ENCODE results near the gene PIM1.
A peak's percentile ranks its signal among the peaks of the same experiment; 100 is the strongest.
"Not testable (repeated sequence)": the region's sequence is repeated elsewhere in the genome, so short reads cannot be mapped to it uniquely, and the experiment has no call there.

The PIM1 gene

DNA sequence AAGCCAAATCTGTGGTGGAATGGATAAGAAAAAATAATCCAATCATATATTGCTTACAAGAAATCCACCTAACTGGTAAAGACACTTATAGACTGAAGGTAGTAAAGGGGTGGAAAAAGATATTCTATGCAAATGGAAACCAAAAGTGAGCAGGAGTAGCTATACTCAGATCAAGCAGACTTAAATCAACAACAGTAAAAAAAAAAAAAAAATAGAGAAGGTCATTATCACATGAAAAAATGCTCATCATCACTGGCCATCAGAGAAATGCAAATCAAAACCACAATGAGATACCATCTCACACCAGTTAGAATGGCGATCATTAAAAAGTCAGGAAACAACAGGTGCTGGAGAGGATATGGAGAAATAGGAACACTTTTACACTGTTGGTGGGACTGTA, 24.9 kb downstream of the PIM1 start:
- not testable (repeated sequence) for DNase-seq

DNA sequence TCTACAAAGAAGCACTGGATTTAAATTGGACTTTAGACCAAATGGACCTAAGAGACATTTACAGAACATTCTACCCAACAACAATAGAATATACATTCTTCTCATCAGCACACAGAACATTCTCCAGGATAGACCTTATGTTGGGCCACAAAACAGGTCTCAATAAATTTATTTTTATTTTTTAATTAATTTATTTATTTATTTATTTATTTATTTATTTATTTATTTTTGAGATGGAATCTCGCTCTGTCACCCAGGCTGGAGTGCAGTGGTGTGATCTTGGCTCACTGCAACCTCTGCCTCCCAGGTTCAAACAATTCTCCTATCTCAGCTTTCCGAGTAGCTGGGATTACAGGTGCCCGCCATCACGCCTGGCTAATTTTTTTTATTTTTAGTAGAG, 26.5 kb downstream of the PIM1 start:
- not testable (repeated sequence) for DNase-seq

DNA sequence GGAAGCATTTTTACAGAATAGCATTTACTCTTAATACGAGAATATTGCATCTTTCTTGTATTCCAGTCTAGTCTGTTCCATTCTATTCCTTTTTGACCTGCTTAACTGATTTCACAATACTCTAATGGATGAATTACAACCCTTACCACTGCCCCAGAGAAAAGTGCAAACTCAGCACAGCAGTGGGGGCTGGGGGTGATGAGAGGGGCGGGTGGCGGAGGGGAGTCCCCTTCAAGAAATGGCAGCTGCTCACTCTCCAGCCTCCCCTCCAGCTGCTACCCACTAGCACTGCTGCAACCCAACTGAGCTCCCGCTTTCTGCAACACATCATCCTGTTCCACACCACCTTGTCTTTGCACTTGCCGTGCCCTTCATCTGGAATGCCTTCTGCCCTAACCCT, 30.1 kb downstream of the PIM1 start:
- no peak for DNase-seq

DNA sequence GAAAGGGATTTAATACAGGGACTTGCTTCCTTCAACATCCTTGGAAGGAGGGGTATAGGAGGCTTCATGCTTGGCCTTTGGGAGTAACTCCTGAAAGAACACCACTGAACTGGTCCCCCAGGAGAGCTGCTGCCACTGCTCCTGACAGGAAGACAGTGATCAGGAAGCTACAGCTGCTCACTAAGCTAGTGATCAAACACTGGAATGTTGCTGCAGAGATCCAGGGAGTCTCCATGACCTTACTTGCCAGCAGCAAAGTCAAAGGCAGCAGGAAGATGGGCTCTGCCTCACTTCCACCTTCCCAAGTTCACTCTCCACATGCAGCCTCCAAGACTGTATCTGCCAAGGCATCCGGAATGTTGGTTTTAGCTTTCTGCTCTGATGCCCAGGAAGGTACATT, 31.8 kb downstream of the PIM1 start:
- DNase-seq = no peak

DNA sequence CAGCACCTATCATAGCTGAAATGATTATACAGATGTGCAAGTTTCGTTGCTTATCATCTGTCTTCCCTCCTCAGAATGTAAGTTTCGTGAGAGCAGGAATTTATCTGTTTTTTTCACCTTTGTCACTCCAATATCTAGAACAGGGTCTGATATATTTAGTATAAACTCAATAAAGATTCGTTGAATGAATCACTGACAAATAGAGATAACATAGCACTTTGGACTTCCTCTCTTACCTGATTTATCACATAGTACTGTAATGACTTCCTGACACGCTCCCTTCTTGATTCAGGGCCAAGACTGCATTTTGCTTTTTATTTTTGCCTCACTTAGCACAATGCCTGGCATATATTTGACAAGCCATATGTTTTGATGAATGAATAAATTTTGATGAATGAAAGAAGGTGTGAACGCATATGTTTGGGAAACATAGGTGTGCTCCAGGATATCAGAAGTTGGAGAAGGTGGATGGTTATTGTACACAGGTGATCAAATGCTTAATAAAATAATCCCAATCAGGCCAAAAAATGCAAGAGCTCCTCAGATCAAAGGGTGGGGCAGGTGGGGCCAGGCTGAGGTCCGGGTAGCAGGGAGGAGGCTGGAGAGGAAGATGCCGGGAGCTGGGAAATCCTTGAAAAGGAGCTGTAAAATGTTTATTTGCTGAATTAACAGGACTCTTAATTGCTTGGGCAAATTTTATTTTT, 33.0 kb downstream of the PIM1 start:
- no peak for DNase-seq

DNA sequence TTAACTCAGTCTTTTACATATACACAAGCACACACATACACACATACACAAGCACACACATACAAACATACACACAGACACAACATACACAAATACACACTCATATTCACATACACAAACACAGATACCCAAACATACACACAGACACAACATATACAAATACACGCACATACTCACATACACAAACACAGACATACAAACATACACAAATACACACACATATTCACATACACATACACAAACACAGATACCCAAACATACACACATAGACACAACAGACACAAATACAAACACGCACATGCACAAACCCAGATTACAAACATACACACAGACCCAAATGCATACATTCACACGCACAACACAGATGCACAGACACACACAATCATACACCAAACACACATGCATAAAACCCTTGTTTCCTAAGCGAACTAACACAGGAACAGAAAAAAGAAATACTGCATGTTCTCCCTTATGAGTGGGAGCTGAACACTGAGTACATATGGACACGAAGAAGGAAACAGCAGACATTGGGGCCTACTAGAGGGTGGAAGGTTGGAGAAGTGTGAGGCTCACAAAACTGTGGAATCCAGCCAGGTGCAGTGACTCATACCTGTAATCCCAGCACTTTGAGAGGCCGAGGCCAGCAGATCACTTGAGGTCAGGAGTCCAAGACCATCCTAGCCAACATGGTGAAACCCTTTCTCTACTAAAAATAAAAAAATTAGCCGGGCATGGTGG, 34.2 kb downstream of the PIM1 start:
- DNase-seq = no peak

DNA sequence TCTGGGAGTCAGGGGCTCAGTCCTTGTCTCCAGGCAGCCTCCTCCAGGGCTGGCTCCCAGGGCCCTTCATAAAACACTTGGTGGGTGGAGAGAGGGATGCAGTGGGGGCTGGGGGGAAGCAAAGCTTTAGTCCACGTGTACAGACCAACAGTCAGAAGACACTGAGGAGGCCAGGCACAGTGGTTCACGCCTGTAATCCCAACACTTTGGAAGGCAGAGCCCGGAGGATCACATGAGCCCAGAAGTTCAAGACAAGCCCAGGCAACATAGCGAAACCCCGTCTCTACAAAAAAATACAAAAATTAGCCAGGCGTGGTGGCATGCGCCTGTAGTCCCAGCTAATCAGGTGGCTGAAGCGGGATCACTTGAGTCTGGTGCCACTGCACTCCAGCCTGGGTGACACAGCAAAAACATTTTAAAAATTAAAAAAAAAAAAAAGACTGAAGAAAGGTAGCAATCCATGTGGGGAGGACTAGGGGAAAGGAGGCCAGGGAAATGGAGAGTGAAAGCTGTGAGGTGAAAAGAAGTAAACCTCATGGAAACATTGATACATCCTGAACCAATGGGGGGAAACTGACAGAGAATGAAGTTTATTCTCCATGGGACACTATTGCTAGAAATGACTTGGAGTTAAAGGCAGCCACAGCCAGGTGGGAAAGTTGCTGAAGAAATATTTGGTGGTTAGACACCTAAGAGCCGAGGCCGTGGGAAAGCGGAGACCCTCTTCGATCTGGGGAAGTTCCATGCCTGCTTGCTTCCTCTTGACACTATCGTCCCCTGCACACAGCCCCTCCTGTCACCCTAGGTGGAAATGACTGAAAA, 35.4 kb downstream of the PIM1 start:
- no peak for DNase-seq

DNA sequence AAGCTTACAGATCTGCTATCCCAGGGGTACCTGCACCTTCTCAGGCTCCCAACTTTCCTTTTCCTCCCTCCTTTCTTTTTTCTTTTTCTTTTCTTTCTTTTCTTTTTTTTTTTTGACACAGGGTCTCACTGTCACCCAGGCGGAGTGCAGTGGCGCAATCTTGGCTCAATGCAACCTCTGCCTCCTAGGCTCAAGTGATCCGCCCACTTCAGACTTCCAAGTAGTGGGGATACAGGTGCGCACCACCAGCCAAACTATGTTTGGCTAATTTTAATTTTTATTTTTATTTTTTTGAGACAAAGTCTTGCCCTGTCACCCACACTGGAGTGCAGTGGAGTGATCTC, 36.0 kb downstream of the PIM1 start:
- no peak for DNase-seq

DNA sequence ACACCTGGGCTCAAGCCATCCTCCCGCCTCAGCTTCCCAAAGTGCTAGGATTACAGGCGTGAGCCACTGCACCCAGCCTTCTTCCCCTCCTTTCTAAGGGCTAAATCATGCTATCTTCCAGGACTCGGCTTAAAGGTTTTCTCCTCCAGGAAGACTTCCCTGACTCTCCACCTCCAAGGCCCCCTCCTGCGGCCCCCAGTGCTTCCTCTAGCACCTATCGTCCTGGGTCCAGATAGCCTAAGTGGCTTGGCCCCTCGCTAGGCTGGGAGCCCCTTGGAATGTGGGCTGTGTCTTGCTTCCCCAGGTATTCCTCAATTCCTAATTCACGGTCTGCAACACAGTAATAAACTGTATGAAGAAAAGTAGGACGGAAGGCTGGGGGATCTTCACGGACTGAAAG, 36.7 kb downstream of the PIM1 start:
- DNase-seq = no peak

DNA sequence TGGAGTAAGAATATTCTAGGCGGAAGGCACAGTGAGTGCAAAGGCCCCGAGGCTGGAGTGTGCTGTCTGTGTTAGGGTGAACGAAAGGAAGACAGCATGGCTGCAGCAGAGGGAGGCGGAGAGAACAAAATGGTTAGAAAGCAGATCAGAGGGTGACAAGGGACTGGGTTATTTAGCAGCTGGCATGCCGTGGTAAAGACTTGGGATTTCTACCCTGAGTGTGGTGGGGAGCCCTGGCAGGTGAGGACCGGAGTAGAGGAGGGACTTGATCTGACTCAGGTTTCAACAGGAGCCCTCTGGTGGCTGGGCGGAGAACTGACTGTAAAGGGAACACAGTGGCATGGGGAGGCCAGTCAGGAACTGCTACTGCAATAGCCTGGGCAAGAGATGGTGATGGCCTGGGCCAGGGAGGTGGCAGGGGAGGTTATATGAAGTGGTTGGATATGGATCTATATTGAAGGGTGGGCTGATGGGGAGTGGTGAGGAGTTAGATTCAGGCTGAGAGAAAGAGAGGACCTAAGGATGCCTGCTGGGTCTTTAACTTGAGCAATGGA, 38.0 kb downstream of the PIM1 start:
- peak; percentile 50 for DNase-seq

DNA sequence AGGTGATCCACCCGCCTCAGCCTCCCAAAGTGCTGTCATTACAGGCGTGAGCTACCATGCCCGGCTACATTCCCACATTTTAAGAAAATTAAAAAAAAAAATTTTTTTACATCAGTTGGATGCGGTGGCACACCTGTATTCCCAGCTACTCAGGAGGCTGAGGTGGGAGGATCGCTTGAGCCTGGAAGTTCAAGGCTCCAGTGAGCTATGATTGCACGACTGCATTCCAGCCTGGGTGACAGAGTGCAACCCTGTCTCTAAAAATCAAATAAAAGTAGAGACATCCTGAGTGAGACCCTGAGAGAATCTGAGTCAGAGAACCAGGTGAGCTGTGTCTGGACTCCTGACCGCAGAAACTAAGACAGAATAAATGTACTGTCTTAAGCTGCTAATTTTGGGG, 38.8 kb downstream of the PIM1 start:
- DNase-seq = no peak

DNA sequence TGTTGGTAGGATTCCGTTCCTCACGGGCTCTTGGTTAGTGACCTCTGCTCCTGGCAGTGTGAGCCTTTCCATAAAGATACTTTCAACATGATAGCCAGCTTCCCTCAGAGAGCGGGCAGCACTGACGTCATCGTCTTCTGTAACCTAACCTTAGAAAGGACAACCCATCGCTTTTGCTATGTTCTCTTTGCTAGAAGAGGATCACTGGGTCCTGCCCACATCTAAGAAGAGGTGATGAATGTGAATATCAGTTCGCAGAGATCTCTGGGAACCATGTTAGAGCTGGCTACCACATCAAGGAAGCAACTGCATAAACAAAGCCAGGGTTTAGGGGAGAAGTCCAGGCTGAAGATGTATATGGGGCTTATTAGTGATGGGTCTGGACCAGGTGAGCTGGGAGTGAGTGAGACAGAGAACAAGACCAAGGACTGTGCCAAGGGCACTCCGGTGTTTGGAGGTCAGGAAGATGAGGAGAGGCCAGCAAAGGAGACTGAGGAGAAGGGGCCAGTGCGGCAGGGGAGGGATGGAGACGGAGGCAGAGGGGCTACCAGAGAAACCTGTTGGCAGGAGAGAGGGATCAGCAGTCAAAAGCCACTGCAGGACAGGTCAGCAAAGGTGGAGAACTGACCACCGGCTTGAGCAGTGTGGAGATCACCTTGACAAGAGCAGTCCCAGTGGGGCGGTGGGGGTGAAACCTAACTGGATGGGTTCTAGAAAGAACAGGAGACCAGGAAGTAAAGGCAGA, 39.7 kb downstream of the PIM1 start:
- DNase-seq = no peak

DNA sequence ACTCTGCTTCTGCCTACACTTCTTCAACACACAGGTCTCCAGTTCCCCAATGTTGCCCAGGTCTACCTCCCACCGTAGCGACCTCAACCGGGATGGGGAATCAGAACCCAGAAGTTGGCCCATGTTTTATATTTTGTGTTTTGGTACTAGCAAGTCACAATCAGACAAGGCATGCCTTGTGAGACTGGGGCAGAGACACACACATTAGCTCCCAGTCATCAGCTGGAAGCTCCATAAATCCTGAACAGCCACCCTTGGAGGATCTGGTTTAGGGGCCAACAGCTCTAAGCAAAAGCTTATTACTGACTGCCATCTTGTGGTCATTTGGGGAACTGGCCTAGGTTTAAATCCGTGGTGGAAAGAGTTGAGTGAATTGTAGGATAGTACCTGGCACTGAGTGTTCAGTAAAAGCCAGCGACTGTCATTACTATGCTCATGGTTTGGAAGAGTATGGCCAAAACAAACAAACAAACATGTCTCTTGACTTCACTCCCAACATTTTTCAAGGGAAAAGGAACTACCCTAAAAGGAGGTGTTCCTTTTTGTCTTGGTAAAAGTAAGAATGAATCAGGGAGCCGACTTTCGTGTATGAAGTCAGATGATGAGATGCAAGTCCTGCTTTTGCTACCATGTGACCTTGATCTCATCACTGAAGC, 40.5 kb downstream of the PIM1 start:
- DNase-seq = peak; percentile 62

DNA sequence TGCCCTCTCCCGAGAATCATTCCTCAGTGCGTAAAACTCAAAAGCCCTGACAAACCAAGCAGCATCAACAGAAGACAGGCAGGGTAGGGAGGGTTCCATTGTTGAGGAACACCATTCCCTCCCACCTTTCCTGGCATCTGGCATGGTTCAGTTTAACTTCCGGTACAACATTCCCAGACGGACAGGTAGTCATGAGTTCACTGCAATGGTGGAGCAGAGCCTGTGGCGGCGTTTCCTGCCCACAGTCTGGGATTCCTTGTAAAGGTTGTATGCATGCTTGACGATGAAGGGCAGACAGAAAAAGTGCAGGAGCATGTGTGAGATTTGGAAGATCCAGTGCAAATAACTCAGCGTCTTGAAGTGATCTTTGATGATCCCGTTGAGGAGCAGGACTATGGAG, 42.3 kb downstream of the PIM1 start:
- DNase-seq = no peak

DNA sequence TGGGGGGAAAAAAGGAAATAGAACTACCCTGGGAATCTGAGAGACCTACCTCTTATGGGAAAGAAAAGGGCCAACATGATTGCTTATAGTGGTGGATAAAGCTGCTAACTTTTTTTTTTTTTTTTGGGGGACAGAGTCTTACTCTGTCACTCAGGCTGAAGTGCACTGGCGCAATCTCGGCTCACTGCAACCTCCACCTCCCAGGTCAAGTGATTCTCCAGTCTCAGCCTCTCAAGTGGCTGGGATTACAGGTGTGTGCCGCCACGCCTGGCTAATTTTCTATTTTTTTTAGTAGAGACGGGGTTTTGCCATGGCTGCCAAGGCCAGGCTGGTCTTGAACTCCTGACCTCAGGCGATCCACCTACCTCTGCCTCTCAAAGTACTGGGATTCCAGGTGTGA, 48.1 kb downstream of the PIM1 start:
- DNase-seq = no peak

DNA sequence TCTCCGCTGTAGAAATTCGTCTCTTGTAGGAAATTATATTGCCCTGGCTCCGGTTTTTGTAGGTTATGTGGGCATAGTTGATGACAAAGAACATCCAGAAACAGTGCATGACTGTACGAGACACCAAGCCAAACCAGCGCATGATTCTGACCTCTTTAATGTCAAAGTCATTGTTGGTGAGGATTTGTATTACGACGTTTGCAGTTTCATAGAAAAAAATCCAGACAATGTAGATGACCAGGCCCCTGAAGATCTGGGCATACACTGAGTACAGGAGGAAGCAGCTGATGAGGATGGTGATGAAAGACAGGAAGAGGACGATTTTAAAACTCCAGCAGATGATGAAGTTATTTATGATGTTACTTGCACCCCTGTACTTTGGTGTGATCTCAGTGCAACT, 48.6 kb downstream of the PIM1 start:
- DNase-seq = no peak

DNA sequence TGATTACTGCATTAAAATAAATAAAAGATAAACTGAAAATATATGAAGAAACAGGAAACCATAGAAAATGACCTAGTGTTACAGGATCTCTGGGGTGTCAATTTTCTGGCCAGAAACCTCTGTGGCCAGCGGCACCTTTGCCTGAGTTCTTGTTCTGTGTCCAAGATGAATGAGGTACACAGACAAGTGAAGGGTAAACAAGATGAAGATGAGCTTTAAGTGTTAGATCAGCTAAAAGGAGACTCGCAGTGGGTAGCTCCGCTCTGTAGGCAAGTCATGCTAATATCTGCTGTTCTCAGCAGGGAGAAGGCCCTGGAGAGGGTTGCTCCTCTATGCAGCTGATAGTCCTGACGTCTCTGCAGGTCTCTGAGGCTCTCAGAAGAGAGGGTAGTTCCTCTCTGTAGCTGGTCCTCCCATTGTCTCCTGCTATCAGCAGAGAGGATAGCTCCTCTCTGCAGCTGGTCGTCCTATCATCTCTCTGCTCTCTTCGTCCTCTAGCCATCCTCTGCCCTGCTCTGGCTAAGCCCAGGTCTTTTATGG, 51.7 kb downstream of the PIM1 start:
- DNase-seq = no peak

DNA sequence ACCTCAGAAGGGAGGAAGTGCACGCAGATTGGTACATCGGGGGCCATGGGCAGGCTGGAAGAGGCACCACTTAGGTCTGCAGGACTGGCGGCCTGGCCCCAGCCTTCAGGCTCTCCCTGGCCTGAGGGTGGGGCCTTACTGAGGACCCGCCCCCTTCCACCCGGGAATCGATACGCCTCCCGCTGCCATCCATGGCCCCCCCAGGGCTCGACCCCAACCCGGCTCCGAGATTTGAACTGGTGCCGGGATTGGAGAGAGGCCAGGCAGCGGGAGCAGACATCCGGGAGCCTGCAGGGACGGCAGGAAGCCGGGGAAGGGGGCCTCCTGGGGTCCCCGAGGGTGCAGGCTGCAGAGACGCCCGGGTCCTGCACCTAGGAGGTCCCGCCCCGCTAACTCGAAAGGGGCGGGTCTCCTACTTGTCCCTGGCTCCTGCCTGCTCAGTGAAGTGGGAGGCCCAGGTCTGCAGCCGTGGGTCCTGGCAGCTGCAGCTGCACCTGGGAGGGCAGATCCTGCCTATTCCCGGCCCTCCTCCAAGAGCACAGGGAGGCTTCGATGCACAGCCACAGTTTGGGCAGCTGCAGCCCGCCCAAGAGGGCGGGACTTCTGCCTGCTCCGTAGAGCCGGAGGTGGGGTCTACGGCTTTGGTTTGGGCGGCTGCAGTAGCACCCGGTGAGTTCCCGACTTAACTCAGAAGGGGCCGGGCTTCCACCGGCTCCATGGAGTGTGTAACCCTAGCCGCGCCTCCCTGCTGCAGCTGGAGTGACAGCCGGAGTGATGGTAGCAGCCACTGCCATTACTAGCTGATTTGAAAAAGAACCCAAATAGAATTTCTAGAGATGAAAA, 52.4 kb downstream of the PIM1 start:
- peak; percentile 95 for DNase-seq

DNA sequence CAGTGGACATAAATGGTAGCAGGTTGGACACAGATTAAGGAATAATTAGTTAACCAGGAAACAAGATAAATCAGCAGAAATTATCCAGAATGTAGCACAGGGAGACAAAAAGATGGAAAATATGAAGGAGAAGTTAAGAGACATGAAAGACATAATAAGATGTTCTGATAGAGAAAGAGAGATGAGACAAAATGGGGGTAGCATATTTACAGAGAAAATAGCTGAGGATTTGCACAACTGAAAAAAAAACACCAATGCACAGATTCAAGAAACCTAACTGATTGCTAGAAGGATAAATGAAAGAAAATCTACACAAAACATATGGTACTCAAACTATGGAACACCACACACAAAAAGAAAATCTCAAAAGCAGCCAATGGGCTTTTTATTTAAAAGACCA, 53.0 kb downstream of the PIM1 start:
- DNase-seq = no peak
